RWPE2 (cell line): ENCODE measurements around the gene TMEM87A.
A peak's percentile ranks its signal among the peaks of the same experiment; 100 is the strongest.

Experiments
- ATAC-seq: fragments of 200-7000 bp; cut with Tn5 transposase; 3 replicates; pipeline ENCODE4 v1.9.1; 2021; ENCODE audit warnings: low read depth
- DNase-seq: peaks from one replicate; pipeline ENCODE4 v3.0.0-alpha.2; 2020; ENCODE audit warnings: low spot score
- H3K27ac ChIP-seq: fragments of 450-650 bp; 2 replicates; pipeline ENCODE4 v1.5.1; 2017; ENCODE audit warnings: mild to moderate bottlenecking; ENCODE audit not compliant: poor library complexity, severe bottlenecking
- H3K27me3 ChIP-seq: fragments of 250-450 bp; sonication (Bioruptor Pico); 2 replicates; pipeline ENCODE4 v1.5.1; 2021; ENCODE audit warnings: mild to moderate bottlenecking, moderate library complexity; ENCODE audit not compliant: insufficient read depth, poor library complexity, severe bottlenecking
- H3K36me3 ChIP-seq: fragments of 250-450 bp; sonication (Bioruptor Pico); 2 replicates; pipeline ENCODE4 v1.5.1; 2020; ENCODE audit warnings: low read depth, mild to moderate bottlenecking, moderate library complexity
- H3K4me1 ChIP-seq: fragments of 250-450 bp; sonication (Bioruptor Pico); 2 replicates; pipeline ENCODE4 v1.5.1; 2021; ENCODE audit warnings: mild to moderate bottlenecking, moderate library complexity; ENCODE audit not compliant: insufficient read depth, poor library complexity, severe bottlenecking
- H3K4me3 ChIP-seq: fragments of 250-450 bp; sonication (Bioruptor Pico); 2 replicates; pipeline ENCODE4 v1.5.1; 2021; ENCODE audit warnings: mild to moderate bottlenecking, moderate library complexity; ENCODE audit not compliant: severe bottlenecking
- H3K9me3 ChIP-seq: fragments of 250-450 bp; sonication (Bioruptor Pico); 2 replicates; pipeline ENCODE4 v1.5.1; 2021; ENCODE audit warnings: mild to moderate bottlenecking, moderate library complexity; ENCODE audit not compliant: severe bottlenecking
- TF ChIP-seq, protein P1 (sequence below): fragments of 450-650 bp; IDR thresholded peaks from one replicate; pipeline ENCODE4 v1.5.1; 2017; ENCODE audit warnings: mild to moderate bottlenecking, moderate library complexity; ENCODE audit not compliant: poor library complexity, severe bottlenecking

The TMEM87A gene

GRCh38 chr15:42218953-42219592 lies 54.2 kb downstream of the TMEM87A start:
- Histone ChIP-seq H3K4me1 (no peaks in the 10 kb centered on the region), H3K36me3 (peaks cover 76% of the 10 kb centered on the region), H3K27ac (no peak overlapping the region), H3K4me3 (no peak overlapping the region), H3K27me3 (no peaks in the 10 kb centered on the region), H3K9me3 (no peaks in the 10 kb centered on the region)
- ATAC-seq: no peak
- DNase-seq: no peak
- TF ChIP-seq, protein P1, sequence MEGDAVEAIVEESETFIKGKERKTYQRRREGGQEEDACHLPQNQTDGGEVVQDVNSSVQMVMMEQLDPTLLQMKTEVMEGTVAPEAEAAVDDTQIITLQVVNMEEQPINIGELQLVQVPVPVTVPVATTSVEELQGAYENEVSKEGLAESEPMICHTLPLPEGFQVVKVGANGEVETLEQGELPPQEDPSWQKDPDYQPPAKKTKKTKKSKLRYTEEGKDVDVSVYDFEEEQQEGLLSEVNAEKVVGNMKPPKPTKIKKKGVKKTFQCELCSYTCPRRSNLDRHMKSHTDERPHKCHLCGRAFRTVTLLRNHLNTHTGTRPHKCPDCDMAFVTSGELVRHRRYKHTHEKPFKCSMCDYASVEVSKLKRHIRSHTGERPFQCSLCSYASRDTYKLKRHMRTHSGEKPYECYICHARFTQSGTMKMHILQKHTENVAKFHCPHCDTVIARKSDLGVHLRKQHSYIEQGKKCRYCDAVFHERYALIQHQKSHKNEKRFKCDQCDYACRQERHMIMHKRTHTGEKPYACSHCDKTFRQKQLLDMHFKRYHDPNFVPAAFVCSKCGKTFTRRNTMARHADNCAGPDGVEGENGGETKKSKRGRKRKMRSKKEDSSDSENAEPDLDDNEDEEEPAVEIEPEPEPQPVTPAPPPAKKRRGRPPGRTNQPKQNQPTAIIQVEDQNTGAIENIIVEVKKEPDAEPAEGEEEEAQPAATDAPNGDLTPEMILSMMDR: no peak

DNA sequence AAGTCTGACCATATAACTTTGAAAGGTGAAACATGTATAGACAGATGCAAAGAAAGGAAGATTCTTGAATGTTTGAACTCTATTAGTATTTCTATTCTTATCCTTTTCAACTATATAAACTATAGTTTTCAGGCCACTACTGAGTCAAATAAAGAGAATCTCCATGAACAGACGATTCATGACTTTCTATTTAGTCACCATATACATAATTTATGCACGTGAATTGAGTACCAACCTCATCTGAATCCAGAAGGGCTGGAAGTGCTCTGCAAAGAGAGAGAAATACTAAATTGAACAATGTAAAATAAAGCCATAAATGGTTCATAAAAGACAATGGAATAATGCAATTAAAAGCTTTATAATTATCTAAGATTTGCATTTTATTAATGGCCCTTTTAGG lies 55.7 kb downstream of the TMEM87A start:
- Histone ChIP-seq H3K9me3 (no peaks in the 10 kb centered on the region), H3K27ac (no peak overlapping the region), H3K4me3 (no peak overlapping the region), H3K36me3 (peaks cover 72% of the 10 kb centered on the region), H3K27me3 (no peaks in the 10 kb centered on the region), H3K4me1 (no peaks in the 10 kb centered on the region)
- TF ChIP-seq, protein P1: no peak
- no peak for ATAC-seq
- no peak for DNase-seq

- Histone ChIP-seq H3K27ac (no peak overlapping the region), H3K4me3 (no peak overlapping the region), H3K36me3 (peaks cover 86% of the 10 kb centered on the region), H3K9me3 (no peaks in the 10 kb centered on the region), H3K27me3 (no peaks in the 10 kb centered on the region), H3K4me1 (no peaks in the 10 kb centered on the region)
- no peak for DNase-seq
- TF ChIP-seq, protein P1: peak; percentile 17
- ATAC-seq: peak; percentile 59
Measured at GRCh38 chr15:42215913-42216829, 57.1 kb downstream of the TMEM87A start.

DNA sequence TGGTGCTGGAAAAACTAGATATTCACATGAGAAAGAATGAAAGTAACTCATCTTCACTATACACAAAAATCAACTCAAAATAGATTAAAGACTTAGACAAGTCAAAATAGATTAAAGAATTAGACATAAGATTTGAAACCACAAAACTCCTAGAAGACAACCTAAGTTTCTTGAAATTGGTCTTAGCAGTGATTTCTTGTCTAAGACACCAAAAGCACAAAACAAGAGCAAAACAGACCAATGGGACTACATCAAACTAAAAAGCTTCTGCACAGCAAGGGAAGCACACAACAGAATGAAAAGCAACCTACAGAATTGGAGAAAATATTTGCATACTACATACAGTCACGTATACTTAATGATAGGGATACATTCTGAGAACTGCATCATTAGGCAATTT lies 58.6 kb downstream of the TMEM87A start:
- DNase-seq (no peak), ATAC-seq (no peak)
- Histone ChIP-seq H3K27me3 (no peaks in the 10 kb centered on the region), H3K4me3 (no peak overlapping the region), H3K9me3 (no peaks in the 10 kb centered on the region), H3K27ac (no peak overlapping the region), H3K4me1 (no peaks in the 10 kb centered on the region), H3K36me3 (peaks cover 88% of the 10 kb centered on the region)
- TF ChIP-seq, protein P1: no peak
